ENCODE measurements around the gene SH2D1A. TPM values are rescaled to one million over a fixed set of nuclear protein-coding genes. Genes with fewer than 3 reads are reported as not detected.

SH2D1A gene
- total and polyA plus RNA-seq, 2 experiments from 2014 or later, result not detected

GRCh38 chrX:124342174-124342867, 4.0 kb upstream of the SH2D1A start:
- Histone ChIP-seq H3K27ac (no peak overlapping the region), H3K9me3 (ENCODE audit: low read depth) (no peaks in the 10 kb centered on the region), H2AFZ (no peak overlapping the region), H3F3A (ENCODE audit: insufficient read depth) (no peaks in the 10 kb centered on the region), H3K9ac (no peak overlapping the region), H4K20me1 (ENCODE audit: insufficient read depth) (no peaks in the 10 kb centered on the region), H3K36me3 (ENCODE audit: low read depth) (no peaks in the 10 kb centered on the region), H3K4me3 (no peak overlapping the region), H3K79me2 (ENCODE audit: insufficient read depth) (no peaks in the 10 kb centered on the region), H3K4me1 (ENCODE audit: insufficient read depth) (no peaks in the 10 kb centered on the region), H3K9me2 (ENCODE audit: insufficient read depth) (no peaks in the 10 kb centered on the region), H3K4me2 (ENCODE audit: unreplicated experiment) (no peak overlapping the region), H3K27me3 (replicated peaks; ENCODE audit: insufficient read depth) (no peaks in the 10 kb centered on the region)
- in situ Hi-C loops (cut with MboI), result no loop called here
- no peak for TF ChIP-seq EZH2 (IDR thresholded peaks at IDR 0.05; ENCODE audit: insufficient read depth, poor library complexity, severe bottlenecking)
- 57 to 58% methylated on average over 7 of the region's 7 CpGs for WGBS, 2 experiments (ENCODE audit: low coverage in 1 of 2, low lambda C conversion rate in 2 of 2, missing lambda C conversion rate in 2 of 2)
- no peak for DNase-seq

GRCh38 chrX:124343016-124343415, 3.3 kb upstream of the SH2D1A start:
- Histone ChIP-seq H3K4me3 (no peak overlapping the region), H3K9ac (no peak overlapping the region), H3K36me3 (ENCODE audit: low read depth) (no peaks in the 10 kb centered on the region), H3K4me2 (ENCODE audit: unreplicated experiment) (no peak overlapping the region), H2AFZ (no peak overlapping the region), H3F3A (ENCODE audit: insufficient read depth) (no peaks in the 10 kb centered on the region), H3K27me3 (replicated peaks; ENCODE audit: insufficient read depth) (no peaks in the 10 kb centered on the region), H3K9me2 (ENCODE audit: insufficient read depth) (no peaks in the 10 kb centered on the region), H3K27ac (no peak overlapping the region), H4K20me1 (ENCODE audit: insufficient read depth) (no peaks in the 10 kb centered on the region), H3K79me2 (ENCODE audit: insufficient read depth) (no peaks in the 10 kb centered on the region), H3K9me3 (ENCODE audit: low read depth) (no peaks in the 10 kb centered on the region), H3K4me1 (ENCODE audit: insufficient read depth) (no peaks in the 10 kb centered on the region)
- in situ Hi-C loops (cut with MboI), result no loop called here
- TF ChIP-seq EZH2phosphoT487 (IDR thresholded peaks at IDR 0.05; ENCODE audit: insufficient read depth, low read depth) (no peak), EZH2 (IDR thresholded peaks at IDR 0.05; ENCODE audit: insufficient read depth, poor library complexity, severe bottlenecking) (no peak)
- no peak for DNase-seq

GRCh38 chrX:124344246-124344645, 2.1 kb upstream of the SH2D1A start:
- Histone ChIP-seq H3K9me2 (ENCODE audit: insufficient read depth) (no peaks in the 10 kb centered on the region), H2AFZ (no peak overlapping the region), H3K27ac (no peak overlapping the region), H3K27me3 (replicated peaks; ENCODE audit: insufficient read depth) (no peaks in the 10 kb centered on the region), H3K4me2 (ENCODE audit: unreplicated experiment) (no peak overlapping the region), H4K20me1 (ENCODE audit: insufficient read depth) (no peaks in the 10 kb centered on the region), H3F3A (ENCODE audit: insufficient read depth) (no peaks in the 10 kb centered on the region), H3K9me3 (ENCODE audit: low read depth) (no peaks in the 10 kb centered on the region), H3K36me3 (ENCODE audit: low read depth) (no peaks in the 10 kb centered on the region), H3K4me1 (ENCODE audit: insufficient read depth) (no peaks in the 10 kb centered on the region), H3K4me3 (no peak overlapping the region), H3K9ac (no peak overlapping the region), H3K79me2 (ENCODE audit: insufficient read depth) (no peaks in the 10 kb centered on the region)
- in situ Hi-C loops (cut with MboI), result no loop called here
- WGBS, 2 experiments (ENCODE audit: low coverage in 1 of 2, low lambda C conversion rate in 2 of 2, missing lambda C conversion rate in 2 of 2), result 52 to 57% methylated on average over 4 of the region's 4 CpGs
- TF ChIP-seq EZH2 (IDR thresholded peaks at IDR 0.05; ENCODE audit: insufficient read depth, poor library complexity, severe bottlenecking), result no peak
- TF ChIP-seq EZH2phosphoT487 (IDR thresholded peaks at IDR 0.05; ENCODE audit: insufficient read depth, low read depth), result no peak
- no peak for DNase-seq

- Histone ChIP-seq H3K27ac (no peak overlapping the region), H3K27me3 (replicated peaks; ENCODE audit: insufficient read depth) (no peaks in the 10 kb centered on the region), H2AFZ (no peak overlapping the region), H3K4me1 (ENCODE audit: insufficient read depth) (no peaks in the 10 kb centered on the region), H3F3A (ENCODE audit: insufficient read depth) (no peaks in the 10 kb centered on the region), H3K9me2 (ENCODE audit: insufficient read depth) (no peaks in the 10 kb centered on the region), H3K79me2 (ENCODE audit: insufficient read depth) (no peaks in the 10 kb centered on the region), H4K20me1 (ENCODE audit: insufficient read depth) (no peaks in the 10 kb centered on the region), H3K9ac (no peak overlapping the region), H3K4me2 (ENCODE audit: unreplicated experiment) (no peak overlapping the region), H3K36me3 (ENCODE audit: low read depth) (no peaks in the 10 kb centered on the region), H3K4me3 (no peak overlapping the region), H3K9me3 (ENCODE audit: low read depth) (no peaks in the 10 kb centered on the region)
- TF ChIP-seq EZH2phosphoT487 (IDR thresholded peaks at IDR 0.05; ENCODE audit: insufficient read depth, low read depth) (no peak), EZH2 (IDR thresholded peaks at IDR 0.05; ENCODE audit: insufficient read depth, poor library complexity, severe bottlenecking) (no peak)
- DNase-seq, result no peak
- in situ Hi-C loops (cut with MboI), result no loop called here
- 68 to 69% methylated on average over 7 to 10 of the region's 15 CpGs for WGBS, 2 experiments (ENCODE audit: low coverage in 1 of 2, low lambda C conversion rate in 2 of 2, missing lambda C conversion rate in 2 of 2)
These were observed 496 bp downstream of the SH2D1A start for GRCh38 chrX:124346877-124347241.

GRCh38 chrX:124347242-124347641, 879 bp downstream of the SH2D1A start:
- Histone ChIP-seq H3K27me3 (replicated peaks; ENCODE audit: insufficient read depth) (no peaks in the 10 kb centered on the region), H3K79me2 (ENCODE audit: insufficient read depth) (no peaks in the 10 kb centered on the region), H3K9me2 (ENCODE audit: insufficient read depth) (no peaks in the 10 kb centered on the region), H3K27ac (no peak overlapping the region), H3K4me2 (ENCODE audit: unreplicated experiment) (no peak overlapping the region), H3K9me3 (ENCODE audit: low read depth) (no peaks in the 10 kb centered on the region), H2AFZ (no peak overlapping the region), H3K9ac (no peak overlapping the region), H3K4me3 (no peak overlapping the region), H4K20me1 (ENCODE audit: insufficient read depth) (no peaks in the 10 kb centered on the region), H3K4me1 (ENCODE audit: insufficient read depth) (no peaks in the 10 kb centered on the region), H3F3A (ENCODE audit: insufficient read depth) (no peaks in the 10 kb centered on the region), H3K36me3 (ENCODE audit: low read depth) (no peaks in the 10 kb centered on the region)
- 32 to 45% methylated on average over 3 to 5 of the region's 5 CpGs for WGBS, 2 experiments (ENCODE audit: low coverage in 1 of 2, low lambda C conversion rate in 2 of 2, missing lambda C conversion rate in 2 of 2)
- TF ChIP-seq EZH2 (IDR thresholded peaks at IDR 0.05; ENCODE audit: insufficient read depth, poor library complexity, severe bottlenecking), result no peak
- no peak for TF ChIP-seq EZH2phosphoT487 (IDR thresholded peaks at IDR 0.05; ENCODE audit: insufficient read depth, low read depth)
- DNase-seq, result no peak
- in situ Hi-C loops (cut with MboI), result no loop called here

All from GM23248 (cell line).